ENCODE measurements around the gene ST6GALNAC4.

DNA sequence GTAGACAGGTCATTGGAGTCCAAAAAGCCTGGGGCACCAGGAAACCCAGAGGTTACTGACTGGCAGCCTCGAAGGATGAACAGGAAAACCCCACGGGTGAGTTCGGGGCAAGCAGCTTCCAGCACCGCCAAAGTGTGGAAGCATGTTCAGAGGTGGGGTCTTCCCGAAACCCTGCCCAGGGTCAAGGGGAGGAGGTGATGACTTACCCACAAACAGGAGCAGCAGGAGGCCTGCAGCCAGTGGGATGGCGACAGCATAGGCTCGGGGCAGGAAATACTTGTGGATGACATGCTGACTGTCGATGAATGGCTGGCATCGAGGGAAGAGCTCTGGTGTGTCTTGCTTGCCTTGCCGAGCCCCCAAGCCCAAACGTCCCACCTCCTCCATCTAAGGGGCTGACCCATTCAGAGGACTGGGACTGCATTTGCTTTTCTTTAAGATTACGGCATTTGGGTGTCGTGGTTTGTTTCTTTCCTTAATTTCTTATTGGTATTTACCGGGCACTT lies 19.6 kb upstream of the ST6GALNAC4 start:
- TF ChIP-seq TAF1 (IDR thresholded peaks at IDR 0.05; ENCODE audit: low read depth, low read length) (no peak), POLR2A (IDR thresholded peaks at IDR 0.05; ENCODE audit: low read depth, low read length) (no peak), POLR2AphosphoS5 (IDR thresholded peaks at IDR 0.05; ENCODE audit: low read depth, low read length) (no peak), PAX5 (IDR thresholded peaks at IDR 0.05; ENCODE audit: insufficient read depth, low read length, severe bottlenecking) (no peak)
